Measurements from ENCODE around the gene LILRA6. TPM values are rescaled to one million over a fixed set of nuclear protein-coding genes. Genes with fewer than 3 reads are reported as not detected.
A peak's percentile ranks its signal among the peaks of the same experiment; 100 is the strongest.

Gene LILRA6
- total and polyA plus RNA-seq, 2 of the 8 experiments (the other 6 are each of a cell fraction or from before 2014, with no cell fraction given): not detected

- Histone ChIP-seq H4K5ac (ENCODE audit: insufficient read length, low read depth, low read length) (no peak overlapping the region), H3K4me3 (ENCODE audit: extremely low read depth in 1 of 4, insufficient read depth in 2 of 4, low read depth in 3 of 4, low read length in 4 of 4) (no peak overlapping the region), H3K9me3 (ENCODE audit: insufficient read depth in 2 of 2, low read depth in 1 of 2, low read length in 1 of 2) (no peaks in the 10 kb centered on the region)
- TF ChIP-seq POU5F1 (IDR thresholded peaks at IDR 0.05; ENCODE audit: low read depth, low read length) (no peak), EP300 (IDR thresholded peaks at IDR 0.05; ENCODE audit: borderline replicate concordance in 1 of 2, low read depth in 2 of 2, low read length in 2 of 2) (no peak), YY1 (IDR thresholded peaks at IDR 0.05; ENCODE audit: low read depth, low read length) (no peak), HDAC6 (IDR thresholded peaks at IDR 0.05; ENCODE audit: low read depth, low read length) (no peak), E2F6 (IDR thresholded peaks at IDR 0.05) (no peak), ASH2L (IDR thresholded peaks at IDR 0.05; ENCODE audit: low read length) (no peak), RBBP5 (IDR thresholded peaks at IDR 0.05; ENCODE audit: borderline replicate concordance, low read depth, low read length) (no peak), PHF8 (conservative IDR thresholded peaks at IDR 0.05; ENCODE audit: low read depth, low read length) (no peak), SUZ12 (IDR thresholded peaks at IDR 0.05; ENCODE audit: low read length) (no peak), MAFK (IDR thresholded peaks at IDR 0.05; ENCODE audit: low read depth, low read length) (no peak), HDAC2 (IDR thresholded peaks at IDR 0.05; ENCODE audit: borderline replicate concordance in 1 of 2, low read depth in 2 of 2, low read length in 2 of 2) (no peak)
- TF ChIP-seq, protein P1, sequence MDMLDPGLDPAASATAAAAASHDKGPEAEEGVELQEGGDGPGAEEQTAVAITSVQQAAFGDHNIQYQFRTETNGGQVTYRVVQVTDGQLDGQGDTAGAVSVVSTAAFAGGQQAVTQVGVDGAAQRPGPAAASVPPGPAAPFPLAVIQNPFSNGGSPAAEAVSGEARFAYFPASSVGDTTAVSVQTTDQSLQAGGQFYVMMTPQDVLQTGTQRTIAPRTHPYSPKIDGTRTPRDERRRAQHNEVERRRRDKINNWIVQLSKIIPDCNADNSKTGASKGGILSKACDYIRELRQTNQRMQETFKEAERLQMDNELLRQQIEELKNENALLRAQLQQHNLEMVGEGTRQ (IDR thresholded peaks at IDR 0.05; ENCODE audit: low read length): no peak
Observed at GRCh38 chr19:54218259-54218658, 24.3 kb downstream of the LILRA6 start.

More at GRCh38 chr19:54218259-54218658, 24.3 kb downstream of the LILRA6 start:
- Histone ChIP-seq H2BK12ac (ENCODE audit: low read depth, low read length) (no peak overlapping the region), H4K91ac (replicated peaks; ENCODE audit: insufficient read length, low read length) (no peak overlapping the region), H2AFZ (ENCODE audit: low read length) (no peak overlapping the region), H3K23me2 (ENCODE audit: low read depth, low read length) (no peaks in the 10 kb centered on the region), H3K18ac (ENCODE audit: extremely low read depth, low read length) (no peak overlapping the region), H2BK120ac (replicated peaks; ENCODE audit: low read depth, low read length) (no peak overlapping the region), H3K36me3 (ENCODE audit: control insufficient read depth in 2 of 4, insufficient read depth in 4 of 4, low read length in 3 of 4) (no peaks in the 10 kb centered on the region), H3K56ac (replicated peaks; ENCODE audit: insufficient read length, low read depth, low read length) (no peak overlapping the region), H3K27ac (ENCODE audit: low read depth, low read length) (no peak overlapping the region), H2AK5ac (ENCODE audit: low read depth, low read length) (no peak overlapping the region), H3K14ac (ENCODE audit: insufficient read length) (no peak overlapping the region), H2BK20ac (ENCODE audit: low read length) (no peak overlapping the region), H3K79me1 (ENCODE audit: low read depth, low read length) (no peaks in the 10 kb centered on the region), H2BK5ac (ENCODE audit: low read depth, low read length) (no peak overlapping the region), H4K8ac (ENCODE audit: extremely low read depth, insufficient read depth, low read length) (peak overlapping the region; percentile 57; the same call in 1 of the 2 replicates), H3K4me2 (ENCODE audit: insufficient read depth in 1 of 2, low read depth in 2 of 2, low read length in 2 of 2) (no peak overlapping the region), H3K79me2 (ENCODE audit: control insufficient read depth in 1 of 2, insufficient read depth in 2 of 2, low read length in 2 of 2) (no peaks in the 10 kb centered on the region), H2BK15ac (ENCODE audit: low read length) (no peak overlapping the region), H3K23ac (ENCODE audit: insufficient read length) (no peak overlapping the region), H3K9ac (replicated peaks in 1 of 4; ENCODE audit: extremely low read depth in 1 of 4, low read depth in 3 of 4, low read length in 3 of 4) (no peak overlapping the region), H3K4ac (replicated peaks; ENCODE audit: insufficient read length, low read depth, low read length) (no peak overlapping the region), H3K4me1 (replicated peaks in 1 of 4; ENCODE audit: control insufficient read depth in 3 of 4, insufficient read depth in 4 of 4, low read length in 3 of 4) (peaks cover 0 to 1% (median 0%) of the 10 kb centered on the region in 4 experiments; a peak in 2 of 7 replicates), H4K20me1 (replicated peaks in 1 of 2; ENCODE audit: control insufficient read depth in 1 of 2, insufficient read depth in 2 of 2, low read length in 2 of 2) (no peaks in the 10 kb centered on the region), H3K27me3 (replicated peaks in 1 of 4; ENCODE audit: control insufficient read depth in 3 of 4, extremely low read depth in 1 of 4, insufficient read depth in 3 of 4, low read length in 3 of 4) (no peaks in the 10 kb centered on the region)
- POLR2A ChIA-PET (ENCODE audit: partially characterized antibody): interaction anchor here (2.9 to 23.4 kb wide), 2 partner anchors 11 to 29 kb away, joined by 34 to 909 read pairs; partner anchors contain the start of genes MBOAT7, RPS9 and TSEN34
- CTCF ChIA-PET (ENCODE audit: partially characterized antibody): no interaction called here
- FAIRE-seq (no peak), DNase-seq (ENCODE audit: low read depth in 1 of 2, low spot score in 2 of 2) (no peak)
- WGBS, 2 experiments (ENCODE audit: extremely low coverage in 1 of 2, insufficient coverage in 1 of 2, insufficient read length in 1 of 2, insufficient replicate concordance in 2 of 2, low coverage in 1 of 2, low lambda C conversion rate in 2 of 2, missing lambda C conversion rate in 1 of 2): 88% methylated on average over 7 of the region's 8 CpGs; no CpG with 5 or more reads in 1 of the 2 experiments
